ENCODE data around the gene EIF5B. TPM values are rescaled to one million over a fixed set of nuclear protein-coding genes. Genes with fewer than 3 reads are reported as not detected.

EIF5B gene
- total RNA-seq, 1 experiment from 2014 or later: 58.1 TPM

DNA sequence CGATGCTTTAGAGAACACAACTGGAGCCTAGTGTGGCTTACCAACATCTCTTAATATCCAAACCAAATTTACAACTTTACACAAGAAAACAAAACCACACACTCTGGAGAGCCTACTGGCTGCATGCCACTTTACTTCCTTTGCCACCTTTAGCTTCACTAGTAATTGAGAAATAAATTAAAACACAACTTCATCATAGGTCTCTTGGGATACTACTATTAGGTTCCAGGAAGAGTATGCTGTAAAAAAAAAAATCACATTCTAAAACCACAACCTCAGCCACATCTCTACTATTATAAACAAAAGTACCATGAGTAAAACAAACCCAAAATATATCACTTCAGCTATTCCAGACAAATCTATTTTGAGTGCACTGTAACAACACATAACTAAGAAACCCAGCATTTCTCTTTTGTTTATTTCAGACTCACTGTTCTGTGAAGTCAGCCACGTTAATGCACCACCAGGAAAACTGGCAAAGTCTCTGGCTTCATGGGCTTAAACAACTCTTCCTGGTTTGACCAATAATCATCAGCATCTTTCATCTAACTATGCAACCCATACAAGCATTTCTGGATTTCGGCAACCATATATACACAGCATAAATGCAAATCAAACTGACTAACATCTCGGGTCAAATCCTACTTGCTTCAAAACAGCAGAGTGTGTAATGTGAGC, 93.6 kb downstream of the EIF5B start:
- H3K9ac ChIP-seq (ENCODE audit: extremely low read depth, insufficient read length, low read length): no peak overlapping the region
- no peak overlapping the region for H3K23ac ChIP-seq (ENCODE audit: insufficient read length, low read depth, low read length)
- H3K14ac ChIP-seq (ENCODE audit: insufficient read depth, low read length): no peak overlapping the region
- no peaks in the 10 kb centered on the region for H3K27me3 ChIP-seq (ENCODE audit: insufficient read depth, low read length)
- H3K18ac ChIP-seq (ENCODE audit: insufficient read length, low read depth, low read length): no peak overlapping the region
- no peak overlapping the region for H3K4me2 ChIP-seq (ENCODE audit: insufficient read depth, insufficient read length, low read length)
- H2BK120ac ChIP-seq (ENCODE audit: low read depth, low read length, poor library complexity, severe bottlenecking): no peak overlapping the region
- no peak overlapping the region for H3K56ac ChIP-seq (ENCODE audit: insufficient read length, low read depth, low read length)
- no peaks in the 10 kb centered on the region for H3K23me2 ChIP-seq (ENCODE audit: insufficient read length, low read depth, low read length, poor library complexity, severe bottlenecking)
- H4K20me1 ChIP-seq (ENCODE audit: control insufficient read depth, insufficient read depth, insufficient read length): no peaks in the 10 kb centered on the region
- no peak overlapping the region for H4K91ac ChIP-seq (ENCODE audit: insufficient read length, low read depth, low read length)
- no peak overlapping the region for H3T11ph ChIP-seq (ENCODE audit: low read length)
- H2BK15ac ChIP-seq (ENCODE audit: low read depth, low read length): no peak overlapping the region
- Mint-ChIP-seq H3K36me3 (ENCODE audit: insufficient read depth in 1 of 3, low read depth in 3 of 3) (peaks cover 17 to 55% (median 52%) of the 10 kb centered on the region in 3 experiments; a peak in 6 of 7 replicates), H3K27me3 (ENCODE audit: low read depth) (no peaks in the 10 kb centered on the region), H3K9me3 (no peaks in the 10 kb centered on the region), H3K4me1 (peaks cover 0 to 3% of the 10 kb centered on the region in 2 experiments; a peak in 2 of 4 replicates), H3K4me3 (no peak overlapping the region), H3K27ac (no peak overlapping the region)
- no peak for DNase-seq
- H3K79me1 ChIP-seq (ENCODE audit: insufficient read depth, low read depth, low read length, poor library complexity, severe bottlenecking): no peaks in the 10 kb centered on the region
- no peak overlapping the region for H2BK12ac ChIP-seq (ENCODE audit: insufficient read length, low read depth, low read length)
- no peak overlapping the region for H2AFZ ChIP-seq (ENCODE audit: low read length)
- no peak overlapping the region for H3K4ac ChIP-seq (ENCODE audit: low read depth, low read length)
- TF ChIP-seq, protein P1, sequence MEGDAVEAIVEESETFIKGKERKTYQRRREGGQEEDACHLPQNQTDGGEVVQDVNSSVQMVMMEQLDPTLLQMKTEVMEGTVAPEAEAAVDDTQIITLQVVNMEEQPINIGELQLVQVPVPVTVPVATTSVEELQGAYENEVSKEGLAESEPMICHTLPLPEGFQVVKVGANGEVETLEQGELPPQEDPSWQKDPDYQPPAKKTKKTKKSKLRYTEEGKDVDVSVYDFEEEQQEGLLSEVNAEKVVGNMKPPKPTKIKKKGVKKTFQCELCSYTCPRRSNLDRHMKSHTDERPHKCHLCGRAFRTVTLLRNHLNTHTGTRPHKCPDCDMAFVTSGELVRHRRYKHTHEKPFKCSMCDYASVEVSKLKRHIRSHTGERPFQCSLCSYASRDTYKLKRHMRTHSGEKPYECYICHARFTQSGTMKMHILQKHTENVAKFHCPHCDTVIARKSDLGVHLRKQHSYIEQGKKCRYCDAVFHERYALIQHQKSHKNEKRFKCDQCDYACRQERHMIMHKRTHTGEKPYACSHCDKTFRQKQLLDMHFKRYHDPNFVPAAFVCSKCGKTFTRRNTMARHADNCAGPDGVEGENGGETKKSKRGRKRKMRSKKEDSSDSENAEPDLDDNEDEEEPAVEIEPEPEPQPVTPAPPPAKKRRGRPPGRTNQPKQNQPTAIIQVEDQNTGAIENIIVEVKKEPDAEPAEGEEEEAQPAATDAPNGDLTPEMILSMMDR (conservative IDR thresholded peaks at IDR 0.05): no peak
- no peak overlapping the region for H3K27ac ChIP-seq (ENCODE audit: insufficient read length, low read depth, low read length)
- peaks cover 2% of the 10 kb centered on the region; the same call in 1 of the 2 replicates for H3K79me2 ChIP-seq (ENCODE audit: insufficient read depth, low read length)
- H3K4me1 ChIP-seq (ENCODE audit: insufficient read depth, low read length): no peaks in the 10 kb centered on the region
- no peak overlapping the region for H2AK5ac ChIP-seq (ENCODE audit: insufficient read length, low read length)
- H3K9me3 ChIP-seq (ENCODE audit: control insufficient read depth, low read depth, low read length): no peaks in the 10 kb centered on the region
- H2BK20ac ChIP-seq (ENCODE audit: low read depth, low read length, poor library complexity, severe bottlenecking): no peak overlapping the region
- no peak overlapping the region for H4K5ac ChIP-seq (ENCODE audit: insufficient read length, low read depth, low read length)
- no peak overlapping the region for H4K8ac ChIP-seq (replicated peaks; ENCODE audit: insufficient read length, low read depth, low read length)
- no peak overlapping the region for H2BK5ac ChIP-seq (ENCODE audit: insufficient read length, low read length)
- no CpG with 5 or more reads among the region's 4 CpGs for WGBS (ENCODE audit: extremely low coverage, insufficient read length, low lambda C conversion rate)
